ENCODE measurements around the gene KDSR.

The KDSR gene

DNA sequence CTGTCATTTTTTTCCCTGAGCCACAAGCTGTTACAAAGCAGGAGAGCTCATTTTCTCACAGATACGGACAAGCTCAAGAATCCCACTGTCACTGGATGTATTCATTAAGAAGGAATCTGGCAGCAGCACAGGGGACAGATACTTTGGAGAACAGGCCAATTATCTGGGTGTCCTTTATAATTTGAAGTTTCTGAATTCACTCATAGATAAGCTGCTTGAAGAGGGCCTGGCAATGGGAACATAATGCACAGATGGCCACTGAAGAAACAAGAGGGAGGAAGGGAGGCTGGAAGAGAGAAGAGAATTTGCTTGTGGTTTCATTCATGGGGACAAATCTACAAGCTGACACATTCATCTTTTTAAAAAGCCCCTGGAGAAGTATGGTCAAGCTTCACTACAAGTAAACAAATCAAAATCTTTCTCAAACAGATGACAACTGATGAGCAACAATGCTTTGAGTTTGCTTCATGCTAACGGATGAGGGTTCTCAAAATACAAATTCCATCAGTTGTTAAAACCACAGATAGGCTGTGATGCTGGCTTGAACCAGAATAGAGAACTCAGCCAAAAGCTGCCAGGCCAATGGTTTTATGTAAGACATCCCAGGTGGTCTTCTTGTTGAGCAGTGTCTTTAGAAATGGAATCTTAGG lies 59.3 kb downstream of the KDSR start:
- DNase-seq (ENCODE audit: low spot score) = peak; percentile 53
- FAIRE-seq = no peak

DNA sequence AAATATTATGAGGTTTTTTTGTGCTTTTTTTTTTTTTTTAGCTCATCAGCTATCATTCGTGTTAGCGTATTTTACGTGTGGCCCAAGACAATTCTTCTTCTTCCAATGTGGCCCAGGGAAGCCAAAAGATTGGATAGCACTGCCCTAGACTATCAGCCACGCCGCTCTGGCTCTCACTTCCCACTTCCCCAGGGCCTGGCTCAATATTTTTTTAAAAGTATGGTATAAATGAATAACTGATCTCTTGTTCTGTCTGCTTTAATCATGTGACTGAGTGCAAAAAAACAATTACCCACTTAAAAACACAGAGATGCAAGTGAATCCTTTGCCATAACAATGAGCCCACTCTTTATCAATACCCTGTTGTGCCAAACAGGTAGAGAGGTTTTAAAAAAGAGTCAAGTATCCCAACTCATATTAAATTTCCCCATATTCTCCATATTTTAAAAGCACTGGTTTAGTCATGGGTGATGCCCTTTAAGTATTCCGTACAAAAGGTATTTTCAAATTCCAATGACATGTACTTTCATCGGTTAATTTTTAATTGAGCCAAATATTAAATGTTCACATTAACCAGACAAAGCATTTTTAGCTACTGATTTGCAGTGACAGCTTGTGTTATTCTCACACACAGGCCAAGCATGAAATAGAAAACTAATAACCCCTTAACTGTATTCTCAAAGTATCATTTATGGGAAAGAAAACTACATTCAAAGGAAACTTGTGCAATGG lies 60.0 kb downstream of the KDSR start:
- DNase-seq (ENCODE audit: low spot score) (peak; percentile 58), FAIRE-seq (peak; percentile 93)

DNA sequence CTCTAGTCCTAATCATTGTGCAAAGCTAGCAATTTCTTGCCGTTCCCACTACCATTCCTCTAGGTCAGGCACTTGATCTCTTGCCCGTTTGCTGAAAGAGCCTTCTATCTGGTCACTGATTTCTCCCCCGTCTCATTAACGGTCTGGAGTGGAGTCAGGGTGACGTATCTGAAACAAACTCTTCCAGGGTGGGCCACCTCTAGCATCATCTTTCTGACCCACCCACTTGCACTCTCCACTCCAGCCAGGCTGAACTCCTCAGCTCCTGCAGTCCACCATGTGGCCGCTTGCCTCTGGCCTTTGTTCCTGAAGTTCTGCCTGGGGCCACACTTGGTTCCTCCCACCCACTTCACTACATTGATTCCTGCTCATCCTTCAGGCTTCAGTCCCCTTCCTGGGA lies 60.8 kb downstream of the KDSR start:
- no peak for FAIRE-seq
- no peak for DNase-seq (ENCODE audit: low spot score)

DNA sequence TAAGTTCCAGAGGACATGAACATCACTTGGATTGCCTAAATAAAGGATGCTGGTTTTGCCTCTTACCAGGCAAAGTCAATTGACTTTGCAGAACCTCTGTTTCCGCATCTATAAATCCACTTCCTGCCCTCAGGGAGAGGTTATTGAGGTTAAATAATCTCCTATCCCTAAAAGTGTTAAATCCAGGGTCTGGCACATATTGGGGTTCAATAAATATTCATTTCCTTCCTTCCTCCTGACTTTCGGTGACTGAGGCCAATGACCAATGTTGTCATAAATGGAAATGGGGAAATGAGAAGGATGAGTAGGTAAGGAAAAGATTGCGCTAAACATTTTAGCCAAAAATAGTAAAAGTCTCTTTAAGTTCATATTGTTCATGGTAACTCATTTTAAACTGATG lies 63.5 kb downstream of the KDSR start:
- FAIRE-seq = no peak
- no peak for DNase-seq (ENCODE audit: low spot score)

DNA sequence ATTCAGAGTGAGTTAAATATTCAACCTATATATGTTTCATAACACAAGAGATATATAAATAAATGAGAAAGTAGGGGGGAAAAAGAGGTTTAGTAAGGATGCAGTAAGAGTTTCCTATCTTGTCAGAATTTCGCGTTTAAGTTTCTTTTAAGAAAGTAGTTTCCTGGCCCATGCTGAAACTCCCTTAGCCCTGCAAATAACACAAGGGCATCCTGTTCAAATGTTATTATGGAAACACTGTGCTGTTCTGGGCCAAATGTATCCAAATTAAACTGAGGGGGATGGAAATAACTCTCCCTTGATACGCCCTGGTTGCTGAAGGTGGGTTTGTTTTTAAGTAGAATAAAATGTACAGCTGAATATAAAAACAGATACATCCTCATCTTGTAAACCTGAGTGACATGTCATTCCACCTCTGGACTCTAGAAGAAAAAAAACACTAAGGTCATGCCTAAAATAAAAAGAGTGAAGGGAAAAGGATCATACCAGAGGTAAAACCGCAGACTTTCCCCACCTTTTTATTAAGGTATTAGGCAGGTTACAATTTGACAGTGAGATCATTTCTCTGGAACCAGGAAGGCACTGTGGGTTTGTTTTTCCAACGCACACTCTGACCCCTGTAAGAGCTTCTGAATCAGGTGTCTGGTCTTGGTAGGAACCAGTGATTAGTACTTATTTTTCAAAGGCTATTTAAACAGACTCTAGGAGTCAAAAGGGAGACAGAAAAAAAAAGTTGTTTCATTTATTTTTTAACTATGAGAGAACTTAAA lies 64.2 kb downstream of the KDSR start:
- DNase-seq (ENCODE audit: low spot score) = peak; percentile 25

DNA sequence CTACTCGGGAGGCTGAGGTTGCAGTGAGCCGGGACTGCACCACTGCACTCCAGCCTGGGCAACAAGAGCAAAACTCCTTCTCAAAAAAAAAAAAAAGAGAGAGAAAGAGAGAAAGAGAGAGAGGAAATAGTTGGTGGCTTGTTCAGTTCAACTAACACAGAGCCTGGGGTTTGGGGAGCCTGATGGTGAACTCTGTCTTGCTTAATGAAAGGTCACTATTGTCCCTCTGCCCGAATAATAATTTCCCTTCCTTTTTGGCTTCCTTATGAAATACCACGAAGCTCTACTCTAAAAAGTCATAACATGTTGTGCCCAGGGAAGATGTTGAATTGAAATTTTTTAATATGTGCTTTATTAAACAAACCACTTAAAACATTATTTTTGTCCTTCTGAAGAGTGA lies 64.8 kb downstream of the KDSR start:
- FAIRE-seq (no peak), DNase-seq (ENCODE audit: low spot score) (no peak)

More for the DNA sequence above, 64.2 kb downstream of the KDSR start:
- peak; percentile 81 for FAIRE-seq

DNA sequence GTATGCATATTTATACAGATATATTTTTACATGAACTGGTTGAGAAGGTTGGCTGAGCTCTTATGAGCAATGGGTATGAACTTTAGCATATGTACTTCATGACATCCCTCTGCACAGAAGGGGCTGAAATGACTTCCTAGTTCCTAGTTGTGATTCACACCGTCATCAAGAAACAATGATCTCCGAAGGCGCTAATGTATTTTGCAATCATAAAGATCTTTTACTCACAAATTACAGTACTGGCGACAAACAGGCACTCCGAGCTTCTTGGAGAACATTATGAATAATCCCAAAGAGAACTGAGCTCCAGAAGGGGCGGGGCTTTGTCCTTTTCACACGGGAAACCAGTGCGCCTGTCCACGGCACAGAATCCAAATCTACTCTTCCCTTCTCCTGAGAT lies 65.6 kb downstream of the KDSR start:
- DNase-seq (ENCODE audit: low spot score) (peak; percentile 43), FAIRE-seq (peak; percentile 23)

DNA sequence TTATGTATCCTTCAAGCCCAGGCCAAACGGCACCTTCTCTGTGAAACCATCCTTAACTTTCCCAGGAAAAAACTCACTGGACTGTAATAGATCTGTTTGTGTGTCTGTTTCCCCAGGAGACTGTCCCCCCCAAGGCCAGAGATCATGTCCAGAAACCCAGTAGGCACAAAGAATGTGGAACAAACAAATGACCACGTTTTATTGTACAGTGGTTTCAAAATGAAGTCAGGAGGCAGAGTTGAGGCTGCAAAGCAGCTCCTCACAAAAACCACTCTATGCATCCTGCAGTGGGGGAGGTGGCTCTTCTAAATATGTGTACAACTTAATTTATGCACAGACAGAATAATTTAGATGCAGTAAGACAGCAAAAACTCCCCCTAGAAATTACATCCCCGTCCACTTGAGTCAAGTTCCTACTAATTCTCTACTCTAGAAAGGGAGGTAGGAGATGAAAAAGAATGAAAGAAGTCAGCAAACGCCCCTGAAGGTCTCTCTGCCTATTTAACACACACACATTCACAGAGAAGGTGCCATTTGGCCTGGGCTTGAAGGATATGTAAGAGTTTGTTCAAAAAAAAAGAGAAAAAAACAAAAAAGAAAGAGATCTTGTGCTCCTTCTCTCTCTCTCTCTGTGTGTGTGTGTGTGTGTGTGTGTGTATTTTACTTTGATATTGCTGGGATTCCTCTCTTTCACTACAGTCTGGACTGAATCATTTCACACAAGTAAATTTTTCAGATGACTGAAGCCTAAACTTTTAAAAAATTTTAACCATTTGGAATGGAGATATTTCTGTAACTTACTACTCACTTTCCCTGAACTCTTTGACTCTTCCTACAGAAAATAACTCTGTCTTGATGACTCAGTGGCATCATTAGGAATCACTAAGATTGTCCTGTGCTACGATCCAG lies 66.9 kb downstream of the KDSR start:
- FAIRE-seq = peak; percentile 97

DNA sequence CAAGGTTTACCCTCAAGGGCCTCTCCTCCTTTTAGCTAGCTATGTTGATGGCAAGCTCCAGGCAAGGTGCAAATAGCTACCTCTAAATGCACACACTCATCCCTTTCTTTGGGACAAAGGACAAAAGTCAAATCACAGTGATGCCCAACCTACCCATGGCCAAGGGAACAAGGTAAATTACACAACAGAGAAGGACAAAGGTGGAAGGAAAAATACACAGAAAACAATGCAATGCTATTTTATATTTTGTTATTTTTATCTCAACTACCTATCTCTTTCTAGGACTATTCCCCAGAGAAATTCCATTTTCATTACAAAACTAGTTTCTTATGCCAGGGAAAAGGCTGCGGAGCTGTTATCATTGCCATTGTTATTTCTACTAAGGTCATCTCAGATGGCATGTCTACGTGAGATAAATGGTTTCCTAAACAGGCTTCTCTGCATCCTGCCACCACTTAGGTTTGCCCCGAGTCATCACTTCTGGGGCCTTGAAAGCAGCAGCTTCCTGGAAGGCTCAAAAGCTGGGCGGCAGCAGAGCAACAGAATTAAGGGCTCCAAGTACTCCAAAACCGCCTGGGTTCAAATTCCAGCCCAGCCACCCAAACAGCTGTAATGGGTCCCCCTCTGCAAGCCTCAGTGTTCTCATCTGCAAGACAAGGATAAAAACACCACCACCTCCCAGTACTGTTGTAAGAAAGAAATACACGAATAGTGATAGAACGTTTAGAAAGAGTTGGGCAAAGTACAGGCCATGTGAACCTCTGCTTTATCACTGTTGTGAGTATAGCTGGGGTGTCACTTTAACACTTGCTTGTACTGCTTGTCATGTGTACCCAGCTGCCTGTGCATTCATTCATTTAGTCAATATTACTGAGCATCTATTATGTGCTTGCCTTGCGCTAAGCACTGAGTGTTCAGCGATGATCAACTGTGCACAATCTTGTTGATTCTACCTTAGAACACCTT lies 68.3 kb downstream of the KDSR start:
- FAIRE-seq (no peak), DNase-seq (ENCODE audit: low spot score) (no peak)

More for the DNA sequence above, 66.9 kb downstream of the KDSR start:
- peak; percentile 84 for DNase-seq (ENCODE audit: low spot score)

DNA sequence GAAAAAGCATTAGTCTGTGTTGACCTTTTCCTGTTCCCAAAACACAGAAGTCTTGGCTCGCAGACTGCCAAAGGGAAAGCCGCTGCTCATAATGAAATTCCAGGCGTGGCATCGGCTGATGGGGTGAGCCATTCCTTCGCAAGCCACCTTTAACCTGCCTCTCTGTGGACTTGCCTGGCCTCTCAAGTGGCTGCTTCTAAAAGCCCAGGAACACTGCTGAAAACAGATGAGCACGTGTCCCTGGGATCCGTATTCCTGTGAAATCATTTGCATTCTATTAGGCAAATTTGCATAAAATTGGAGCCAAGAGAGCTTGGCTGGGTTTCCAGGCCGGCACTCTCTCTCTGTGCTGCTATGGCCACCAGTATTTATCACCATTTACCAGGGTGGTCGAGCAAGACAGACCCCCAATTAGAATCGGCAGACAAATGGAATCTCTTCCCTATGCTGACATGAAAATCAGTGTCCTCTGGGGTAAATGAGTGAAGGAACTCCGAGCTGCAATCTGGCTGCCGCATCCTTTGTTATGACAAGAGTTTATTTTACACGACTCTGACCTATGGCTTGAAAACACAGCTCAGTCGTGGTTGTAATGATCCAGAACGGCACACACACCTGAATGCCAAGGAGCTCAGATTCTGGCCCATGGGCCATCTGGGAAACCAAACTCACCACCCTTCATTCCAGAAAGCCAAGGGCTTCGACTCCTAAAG lies 69.2 kb downstream of the KDSR start:
- FAIRE-seq = no peak
- DNase-seq (ENCODE audit: low spot score) = no peak

DNA sequence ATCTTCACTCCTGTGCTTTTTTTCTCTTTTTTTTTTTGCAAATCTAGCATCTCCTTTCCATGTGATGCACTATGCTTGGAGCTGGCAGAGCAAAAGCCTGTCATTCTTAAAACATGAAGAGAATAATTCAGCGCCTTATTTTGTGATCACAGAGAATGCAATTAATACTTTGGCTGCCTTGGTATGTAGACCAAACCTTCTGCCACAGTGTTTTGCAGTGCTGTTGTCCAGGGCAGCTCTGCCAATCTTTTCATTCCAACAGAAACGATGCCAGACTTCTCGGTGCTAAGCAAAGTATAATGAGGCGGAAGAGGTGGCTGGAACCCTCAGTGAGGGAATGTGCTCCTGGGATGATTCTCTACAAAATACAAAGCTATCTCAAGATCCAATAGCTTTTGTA lies 73.1 kb downstream of the KDSR start:
- DNase-seq (ENCODE audit: low spot score) (no peak), FAIRE-seq (no peak)

DNA sequence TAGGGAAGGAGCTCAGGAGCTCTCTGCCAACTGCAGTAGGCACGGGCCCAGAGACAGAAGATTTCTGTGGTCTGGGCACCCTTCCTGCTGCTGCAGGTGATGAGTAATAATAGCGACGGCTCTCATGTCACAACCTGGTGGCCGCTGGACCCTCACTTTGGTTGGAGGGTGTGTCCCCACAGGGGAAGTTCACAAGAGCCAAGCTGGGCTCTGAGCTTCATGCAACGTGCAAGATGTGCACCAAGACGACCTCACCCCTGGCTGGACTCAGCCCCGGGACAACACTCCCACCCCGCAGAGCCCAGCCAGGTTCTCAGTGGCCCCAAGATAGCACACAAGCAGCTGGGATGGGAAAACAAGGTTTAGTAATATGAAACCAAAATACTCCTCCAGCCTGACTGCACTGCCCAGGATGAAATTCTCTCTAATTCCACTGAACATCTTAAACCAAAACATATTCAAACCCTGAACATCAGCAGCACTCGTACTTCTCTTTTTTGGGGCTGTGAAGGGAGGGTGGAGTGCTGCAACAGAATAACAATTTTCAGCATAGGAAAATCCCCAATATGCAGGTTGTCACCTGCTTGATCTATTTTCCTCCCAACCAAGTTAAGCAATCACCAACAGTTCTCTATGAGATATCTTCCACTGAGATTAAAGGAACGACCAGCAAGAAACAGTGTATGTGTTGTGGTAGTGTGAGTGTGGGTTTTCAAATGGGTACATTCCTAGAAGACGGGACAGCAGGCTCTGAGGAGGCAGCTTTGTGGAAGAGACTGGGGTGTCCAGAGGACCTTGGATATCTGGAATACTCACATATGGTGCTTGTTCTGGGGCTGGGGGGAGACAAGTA lies 73.9 kb downstream of the KDSR start:
- DNase-seq (ENCODE audit: low spot score) (no peak), FAIRE-seq (no peak)

DNA sequence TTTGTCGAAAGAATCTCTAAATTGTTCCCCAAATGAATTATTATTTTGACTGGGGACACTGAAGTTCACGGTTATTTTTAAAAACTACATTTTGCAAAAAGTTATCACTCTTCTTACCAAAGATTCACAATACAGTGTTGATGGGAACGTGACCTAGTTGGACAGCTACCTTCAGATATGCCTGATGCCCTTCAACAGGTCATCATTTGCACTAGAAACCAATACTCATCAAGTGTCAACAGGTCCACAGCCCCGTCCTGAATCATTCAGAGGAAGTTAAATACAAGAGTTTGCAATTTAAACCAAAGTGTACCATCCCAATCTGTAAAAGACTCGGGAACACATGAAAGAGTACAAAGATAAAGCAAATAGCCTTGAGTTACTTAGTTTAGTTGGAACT lies 75.7 kb downstream of the KDSR start:
- FAIRE-seq = no peak

DNA sequence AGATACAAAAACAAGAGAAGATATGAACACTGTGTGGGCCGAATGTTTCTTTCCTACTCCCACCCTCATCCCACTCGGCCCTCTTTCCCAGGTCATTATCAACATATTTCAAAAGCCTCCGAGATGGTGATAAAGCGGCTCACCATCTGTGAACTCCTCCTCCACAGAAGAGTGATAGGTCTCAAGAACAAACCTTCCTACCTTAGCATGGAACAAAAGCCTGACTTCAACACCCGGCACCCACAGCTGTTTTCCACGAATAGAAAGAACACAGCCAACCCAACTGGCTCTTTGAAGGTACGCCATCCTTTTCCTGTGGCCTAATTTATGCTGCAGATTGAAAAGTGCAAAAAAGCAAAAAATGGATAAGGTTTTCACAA lies 76.2 kb downstream of the KDSR start:
- FAIRE-seq = no peak
- no peak for DNase-seq (ENCODE audit: low spot score)

More for the DNA sequence above, 75.7 kb downstream of the KDSR start:
- DNase-seq (ENCODE audit: low spot score) = no peak

DNA sequence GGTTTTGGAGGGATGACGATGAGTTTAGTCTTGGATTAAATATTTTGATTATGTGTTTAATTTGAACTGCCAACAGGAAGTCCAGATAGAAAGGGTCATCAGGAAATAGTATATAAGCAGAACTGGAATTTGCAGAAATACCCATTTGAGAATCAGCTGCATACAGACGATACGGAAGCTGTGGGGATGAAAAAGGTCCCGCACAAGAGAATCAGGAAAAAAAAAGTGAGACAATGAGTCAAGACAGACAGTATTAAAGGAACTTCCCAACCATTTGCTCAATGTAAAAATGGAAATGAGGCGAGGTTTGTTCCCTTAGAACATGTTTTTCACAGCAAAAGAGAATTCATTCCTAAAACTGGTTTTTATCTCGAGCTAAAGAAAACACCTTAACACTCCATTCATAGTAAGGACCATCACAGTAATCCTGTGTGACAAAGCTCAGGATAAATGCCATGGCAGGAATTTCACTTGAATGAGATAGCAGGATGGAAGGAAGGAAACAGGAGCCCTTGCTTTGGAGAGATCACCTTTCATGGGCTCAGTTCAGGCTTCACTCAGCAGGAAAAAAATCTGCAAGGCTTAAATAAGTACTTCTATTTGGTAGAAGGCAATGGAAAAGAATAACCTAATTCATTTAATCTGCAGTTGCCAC lies 76.7 kb downstream of the KDSR start:
- FAIRE-seq (no peak), DNase-seq (ENCODE audit: low spot score) (no peak)

DNA sequence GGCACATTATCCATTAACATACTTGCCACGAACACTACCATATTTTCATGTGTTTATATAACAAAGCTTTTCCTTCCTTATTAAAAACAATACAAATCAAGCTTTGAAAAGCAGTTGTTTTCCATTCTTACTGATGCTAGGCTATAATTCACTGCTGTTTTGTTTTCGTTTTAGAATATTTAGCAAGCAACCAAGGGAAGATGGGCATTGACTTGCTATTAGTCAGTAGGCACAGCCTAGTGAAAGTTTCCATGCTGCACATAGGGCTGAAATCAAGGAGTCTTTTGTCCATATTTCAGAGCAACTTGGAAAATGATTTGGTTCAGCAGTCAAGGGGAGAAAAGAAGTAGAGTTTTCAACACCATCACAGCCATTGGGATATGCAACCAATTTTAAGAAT lies 78.7 kb downstream of the KDSR start:
- FAIRE-seq = no peak
- no peak for DNase-seq (ENCODE audit: low spot score)

DNA sequence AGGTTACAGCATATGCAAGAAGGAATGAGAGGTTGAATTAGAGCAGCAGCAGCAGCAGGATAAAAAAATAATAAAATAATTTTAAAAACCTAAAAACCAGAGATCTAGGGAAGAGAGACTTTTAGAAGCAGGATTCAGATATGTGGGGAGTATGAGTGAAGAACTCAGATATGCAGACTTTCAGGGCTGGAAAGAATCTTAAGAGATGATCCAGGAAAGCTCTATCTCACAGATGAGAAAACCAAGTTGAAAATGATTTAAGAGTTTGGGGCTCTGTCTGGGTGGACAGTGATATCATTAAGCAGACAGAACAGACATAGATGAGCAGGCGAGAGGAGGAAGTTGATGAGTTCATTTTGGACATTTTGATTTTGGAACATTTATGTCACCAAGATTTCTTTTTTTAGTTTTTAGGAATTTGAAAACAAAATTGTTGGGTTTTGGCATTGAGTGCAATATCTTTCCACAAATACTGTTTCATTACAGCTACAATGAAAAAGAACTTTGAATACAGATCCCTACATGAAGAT lies 79.2 kb downstream of the KDSR start:
- DNase-seq (ENCODE audit: low spot score) = no peak
- FAIRE-seq = no peak

DNA sequence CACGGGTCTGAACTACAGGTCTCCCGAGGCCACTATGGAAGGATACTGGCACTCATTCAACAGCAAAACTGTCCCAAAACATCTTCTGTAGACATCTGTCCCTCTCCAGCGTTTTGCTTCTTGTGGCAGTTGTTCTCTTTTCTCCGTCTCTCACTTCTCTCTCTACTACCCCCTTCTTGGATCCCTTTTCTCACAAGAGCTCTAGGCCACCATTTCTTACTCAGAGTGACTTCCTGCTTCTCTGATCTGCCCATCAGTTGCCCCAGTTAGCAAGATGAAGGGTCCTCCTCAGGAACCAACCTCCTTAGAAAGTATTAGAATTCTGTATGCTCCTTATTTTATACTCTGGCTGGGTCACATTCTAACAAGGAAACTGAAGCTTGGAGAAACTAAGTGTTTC lies 80.1 kb downstream of the KDSR start:
- DNase-seq (ENCODE audit: low spot score) (no peak), FAIRE-seq (no peak)

Data from RCC 7860 (cell line).